Loucy (cell line): ENCODE data around the gene CFAP45.

ENCODE experiments used
- H2AFZ ChIP-seq: fragments of 200-600 bp; sonication (generic); 2 replicates; pipeline ENCODE4 v1.6.0; 2016; ENCODE audit warnings: antibody characterized with exemption, mild to moderate bottlenecking, low read length, moderate library complexity
- H3F3A ChIP-seq: fragments of 200-600 bp; 2 replicates; pipeline ENCODE4 v1.6.0; 2016; ENCODE audit warnings: antibody characterized with exemption, low read depth, mild to moderate bottlenecking
- H3K27me3 ChIP-seq: fragments of 200-600 bp; sonication (generic); 2 replicates; pipeline ENCODE4 v1.6.1; 2014; ENCODE audit warnings: low read length, mild to moderate bottlenecking; ENCODE audit not compliant: insufficient read depth, poor library complexity, severe bottlenecking
- H3K36me3 ChIP-seq: fragments of 200-600 bp; sonication (generic); 2 replicates; pipeline ENCODE4 v1.6.1; 2016; ENCODE audit warnings: low read length; ENCODE audit not compliant: insufficient read depth
- H3K4me1 ChIP-seq: fragments of 200-600 bp; sonication (generic); 2 replicates; pipeline ENCODE4 v1.5.1; 2014; ENCODE audit warnings: low read length, mild to moderate bottlenecking; ENCODE audit not compliant: insufficient read depth, poor library complexity, severe bottlenecking
- H3K4me2 ChIP-seq: fragments of 200-600 bp; sonication (generic); 2 replicates; pipeline ENCODE4 v1.6.0; 2014; ENCODE audit warnings: antibody characterized with exemption, low read length, low read depth, mild to moderate bottlenecking; ENCODE audit not compliant: poor library complexity, severe bottlenecking
- H3K4me3 ChIP-seq: fragments of 200-600 bp; sonication (generic); 2 replicates; pipeline ENCODE4 v1.5.1; 2014; ENCODE audit warnings: low read length, mild to moderate bottlenecking, mixed read lengths; ENCODE audit not compliant: poor library complexity, severe bottlenecking
- H3K79me2 ChIP-seq: fragments of 200-600 bp; sonication (generic); 2 replicates; pipeline ENCODE4 v1.6.1; 2014; ENCODE audit warnings: low read length; ENCODE audit not compliant: insufficient read depth
- H3K9ac ChIP-seq: fragments of 200-600 bp; sonication (generic); 2 replicates; pipeline ENCODE4 v1.6.0; 2014; ENCODE audit warnings: mild to moderate bottlenecking, low read depth, low read length, moderate library complexity; ENCODE audit not compliant: poor library complexity, severe bottlenecking
- H3K9me2 ChIP-seq: fragments of 200-600 bp; sonication (generic); replicated peaks from 2 replicates; pipeline ENCODE4 v1.6.1; 2016; ENCODE audit warnings: low read depth, low read length, mixed read lengths
- H3K9me3 ChIP-seq: fragments of 200-600 bp; sonication (generic); 2 replicates; pipeline ENCODE4 v1.6.1; 2014; ENCODE audit warnings: mild to moderate bottlenecking, antibody characterized with exemption, low read length, low read depth; ENCODE audit not compliant: insufficient read depth
- H4K20me1 ChIP-seq: fragments of 200-600 bp; sonication (generic); 2 replicates; pipeline ENCODE4 v1.6.0; 2014; ENCODE audit warnings: antibody characterized with exemption, low read length, mild to moderate bottlenecking; ENCODE audit not compliant: insufficient read depth, poor library complexity, severe bottlenecking
- CTCF ChIP-seq: fragments of 200-600 bp; sonication (generic); conservative IDR thresholded peaks from 2 replicates; pipeline ENCODE4 v1.5.1; 2014; ENCODE audit warnings: mild to moderate bottlenecking, antibody characterized with exemption, low read length
- EZH2phosphoT487 ChIP-seq: fragments of 200-600 bp; IDR thresholded peaks from 2 replicates; pipeline ENCODE4 v1.6.1; 2018; ENCODE audit warnings: antibody characterized with exemption, mild to moderate bottlenecking, moderate library complexity, borderline replicate concordance

The CFAP45 gene

DNA sequence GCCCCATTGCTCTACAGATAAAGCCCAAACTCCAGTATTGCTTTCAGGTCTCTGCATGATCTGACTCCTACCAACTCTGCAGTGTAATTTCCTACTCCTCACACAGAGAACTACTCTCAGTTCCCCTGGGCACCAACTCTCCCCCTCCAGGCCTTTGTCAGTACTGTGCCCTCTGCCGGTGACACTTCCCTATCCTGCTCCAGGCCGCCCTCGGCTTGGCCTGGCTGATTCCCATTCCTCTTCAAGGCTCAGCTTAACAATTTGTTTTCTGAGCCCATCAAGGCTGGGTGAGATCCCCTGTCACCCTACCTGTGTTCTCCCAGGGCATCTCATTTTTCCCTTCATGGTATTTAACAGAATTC is 70.7 kb downstream of the CFAP45 start:
- Histone ChIP-seq H3K36me3 (no peaks in the 10 kb centered on the region), H3K4me2 (no peak overlapping the region)
- TF ChIP-seq CTCF (peak; percentile 38), EZH2phosphoT487 (no peak)

DNA sequence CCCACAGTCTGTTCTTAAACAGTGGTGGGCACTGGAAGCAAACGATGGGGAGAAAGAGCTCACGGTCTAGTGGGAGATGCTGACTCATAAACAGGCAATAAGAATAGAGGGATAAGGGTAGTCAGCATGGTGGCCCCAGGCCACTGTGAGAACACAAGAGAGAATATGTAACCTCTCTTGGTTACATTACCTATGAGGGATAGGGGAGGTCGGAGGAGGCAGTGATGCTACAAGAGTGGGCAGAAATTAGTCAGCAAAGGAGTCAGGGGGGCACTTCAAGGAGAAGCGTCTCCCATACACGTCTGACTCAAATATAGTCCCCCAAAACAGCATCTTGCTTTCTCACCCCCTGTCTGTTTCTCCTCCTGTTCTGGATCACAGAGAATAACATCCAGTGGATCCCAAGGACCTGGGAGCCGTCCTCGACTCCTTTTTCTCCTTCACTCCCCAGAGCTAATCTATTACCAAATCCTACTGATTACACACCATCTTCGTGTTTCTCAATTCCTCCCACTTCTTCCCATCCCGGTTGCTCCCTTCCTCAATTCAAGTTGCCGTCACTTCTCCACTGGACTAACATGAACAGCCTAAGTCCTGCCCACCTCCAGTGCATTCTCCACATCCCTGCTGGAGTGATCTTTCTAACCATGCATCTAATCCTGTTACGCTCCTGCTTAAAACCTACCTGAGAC is 71.2 kb downstream of the CFAP45 start:
- H3K4me2 ChIP-seq, result no peak overlapping the region

More for the DNA sequence above, 70.7 kb downstream of the CFAP45 start:
- Histone ChIP-seq H2AFZ (no peak overlapping the region), H4K20me1 (no peaks in the 10 kb centered on the region), H3K79me2 (no peaks in the 10 kb centered on the region), H3K9me3 (no peaks in the 10 kb centered on the region), H3K4me3 (no peak overlapping the region), H3K9ac (no peak overlapping the region), H3K9me2 (no peaks in the 10 kb centered on the region), H3F3A (no peaks in the 10 kb centered on the region), H3K27me3 (no peaks in the 10 kb centered on the region), H3K4me1 (peaks cover 31% of the 10 kb centered on the region)

GRCh38 chr1:159828176-159828575 is 71.8 kb downstream of the CFAP45 start:
- Histone ChIP-seq H3F3A (no peaks in the 10 kb centered on the region), H3K4me2 (no peak overlapping the region), H2AFZ (no peak overlapping the region), H3K4me3 (no peak overlapping the region), H3K4me1 (peaks cover 36% of the 10 kb centered on the region), H3K36me3 (no peaks in the 10 kb centered on the region), H3K79me2 (no peaks in the 10 kb centered on the region), H3K9me2 (no peaks in the 10 kb centered on the region), H3K27me3 (no peaks in the 10 kb centered on the region), H3K9ac (no peak overlapping the region), H4K20me1 (no peaks in the 10 kb centered on the region), H3K9me3 (no peaks in the 10 kb centered on the region)
- TF ChIP-seq EZH2phosphoT487 (no peak), CTCF (no peak)

More for the DNA sequence above, 71.2 kb downstream of the CFAP45 start:
- Histone ChIP-seq H3K27me3 (no peaks in the 10 kb centered on the region), H3K4me1 (peaks cover 32% of the 10 kb centered on the region), H3K9me3 (no peaks in the 10 kb centered on the region), H3F3A (no peaks in the 10 kb centered on the region), H4K20me1 (no peaks in the 10 kb centered on the region), H3K9ac (no peak overlapping the region), H3K79me2 (no peaks in the 10 kb centered on the region), H3K36me3 (no peaks in the 10 kb centered on the region), H2AFZ (no peak overlapping the region), H3K9me2 (no peaks in the 10 kb centered on the region), H3K4me3 (no peak overlapping the region)
- TF ChIP-seq CTCF, result no peak
